ENCODE data around the gene LIPC.

Gene LIPC

GRCh38 chr15:58495891-58496408, 64.2 kb downstream of the LIPC start:
- TF ChIP-seq CTCF (IDR thresholded peaks at IDR 0.05; ENCODE audit: low read depth, low read length) = no peak
- no peak for DNase-seq (ENCODE audit: extremely low read depth, low read depth)

GRCh38 chr15:58497046-58497785, 65.4 kb downstream of the LIPC start:
- DNase-seq (ENCODE audit: extremely low read depth, low read depth) = no peak
- TF ChIP-seq CTCF (IDR thresholded peaks at IDR 0.05; ENCODE audit: low read depth, low read length) = no peak

GRCh38 chr15:58498821-58499580, 67.2 kb downstream of the LIPC start:
- DNase-seq (ENCODE audit: extremely low read depth, low read depth) = peak; percentile 94
- TF ChIP-seq CTCF (IDR thresholded peaks at IDR 0.05; ENCODE audit: low read depth, low read length) = peak; percentile 15

GRCh38 chr15:58501006-58501405, 69.2 kb downstream of the LIPC start:
- TF ChIP-seq CTCF (IDR thresholded peaks at IDR 0.05; ENCODE audit: low read depth, low read length) = no peak

GRCh38 chr15:58501636-58502188, 69.9 kb downstream of the LIPC start:
- no peak for TF ChIP-seq CTCF (IDR thresholded peaks at IDR 0.05; ENCODE audit: low read depth, low read length)
- no peak for DNase-seq (ENCODE audit: extremely low read depth, low read depth)

More at GRCh38 chr15:58501006-58501405, 69.2 kb downstream of the LIPC start:
- no peak for DNase-seq (ENCODE audit: extremely low read depth, low read depth)

GRCh38 chr15:58503139-58504027, 71.6 kb downstream of the LIPC start:
- DNase-seq (ENCODE audit: extremely low read depth, low read depth) = no peak
- TF ChIP-seq CTCF (IDR thresholded peaks at IDR 0.05; ENCODE audit: low read depth, low read length) = no peak
